Endothelial cell (in vitro differentiated cells): ENCODE data around the gene TTC27. TPM values are rescaled to one million over a fixed set of nuclear protein-coding genes. Genes with fewer than 3 reads are reported as not detected.
"Not testable (repeated sequence)": the region's sequence is repeated elsewhere in the genome, so short reads cannot be mapped to it uniquely, and the experiment has no call there.

Experiments
- DNase-seq: peaks from one replicate; pipeline ENCODE4 v3.0.0; 2021; ENCODE audit warnings: low spot score
- H3K27ac Mint-ChIP-seq: one replicate; pipeline ENCODE4 v1.8.0; 2021; ENCODE audit warnings: mixed read lengths, inconsistent platforms; ENCODE audit not compliant: unreplicated experiment
- H3K27me3 Mint-ChIP-seq: one replicate; pipeline ENCODE4 v1.8.0; 2021; ENCODE audit warnings: mild to moderate bottlenecking, moderate library complexity, mixed read lengths, inconsistent platforms; ENCODE audit not compliant: unreplicated experiment
- H3K36me3 Mint-ChIP-seq: one replicate; pipeline ENCODE4 v1.8.0; 2021; ENCODE audit warnings: mild to moderate bottlenecking, low read depth, mixed read lengths, inconsistent platforms; ENCODE audit not compliant: unreplicated experiment
- H3K4me1 Mint-ChIP-seq: one replicate; pipeline ENCODE4 v1.8.0; 2021; ENCODE audit warnings: mild to moderate bottlenecking, mixed read lengths, inconsistent platforms; ENCODE audit not compliant: unreplicated experiment
- H3K4me3 Mint-ChIP-seq: one replicate; pipeline ENCODE4 v1.8.0; 2021; ENCODE audit warnings: mild to moderate bottlenecking, mixed read lengths, inconsistent platforms; ENCODE audit not compliant: unreplicated experiment
- H3K9me3 Mint-ChIP-seq: one replicate; pipeline ENCODE4 v1.8.0; 2021; ENCODE audit warnings: mixed read lengths, inconsistent platforms; ENCODE audit not compliant: unreplicated experiment
- total RNA-seq: library from RNA; stranded (reverse); fragmentation: NEBNext Ultra II Directional; extraction: Animal tissue kit (Norgen Biotek cat#: 25700); gene quantifications from one replicate; pipeline ENCODE4 v1.2.1, GENCODE V29; 2021; ENCODE audit not compliant: unreplicated experiment
- TF ChIP-seq, protein P1 (sequence below): fragments of 200-600 bp; sonication (generic); IDR thresholded peaks from one replicate; pipeline ENCODE4 v1.5.0; 2021; ENCODE audit warnings: antibody characterized with exemption; ENCODE audit not compliant: unreplicated experiment

TTC27 gene
- total RNA-seq, 1 donor from 2014 or later: 12.7 TPM

DNA sequence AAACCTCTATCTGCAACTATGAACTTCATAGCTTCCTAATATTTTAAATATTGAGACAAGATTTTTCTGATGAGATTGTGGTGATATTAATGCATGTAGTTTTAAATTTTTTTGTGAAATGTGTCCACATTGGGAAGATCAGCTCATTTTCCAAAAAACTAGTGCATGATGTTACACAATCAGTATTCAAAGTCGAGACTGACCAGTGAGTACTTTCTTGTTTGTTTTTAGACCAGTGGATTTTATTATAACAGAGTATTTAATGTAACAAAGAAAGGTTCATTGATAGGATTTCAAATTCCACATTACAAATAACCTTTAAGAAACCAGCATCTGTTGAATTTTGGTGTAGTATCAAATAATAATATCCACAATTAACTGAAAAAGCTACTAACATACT lies 99.3 kb downstream of the TTC27 start:
- H3K36me3 Mint-ChIP-seq: peaks cover 28% of the 10 kb centered on the region
- no peaks in the 10 kb centered on the region for H3K27me3 Mint-ChIP-seq
- TF ChIP-seq, protein P1, sequence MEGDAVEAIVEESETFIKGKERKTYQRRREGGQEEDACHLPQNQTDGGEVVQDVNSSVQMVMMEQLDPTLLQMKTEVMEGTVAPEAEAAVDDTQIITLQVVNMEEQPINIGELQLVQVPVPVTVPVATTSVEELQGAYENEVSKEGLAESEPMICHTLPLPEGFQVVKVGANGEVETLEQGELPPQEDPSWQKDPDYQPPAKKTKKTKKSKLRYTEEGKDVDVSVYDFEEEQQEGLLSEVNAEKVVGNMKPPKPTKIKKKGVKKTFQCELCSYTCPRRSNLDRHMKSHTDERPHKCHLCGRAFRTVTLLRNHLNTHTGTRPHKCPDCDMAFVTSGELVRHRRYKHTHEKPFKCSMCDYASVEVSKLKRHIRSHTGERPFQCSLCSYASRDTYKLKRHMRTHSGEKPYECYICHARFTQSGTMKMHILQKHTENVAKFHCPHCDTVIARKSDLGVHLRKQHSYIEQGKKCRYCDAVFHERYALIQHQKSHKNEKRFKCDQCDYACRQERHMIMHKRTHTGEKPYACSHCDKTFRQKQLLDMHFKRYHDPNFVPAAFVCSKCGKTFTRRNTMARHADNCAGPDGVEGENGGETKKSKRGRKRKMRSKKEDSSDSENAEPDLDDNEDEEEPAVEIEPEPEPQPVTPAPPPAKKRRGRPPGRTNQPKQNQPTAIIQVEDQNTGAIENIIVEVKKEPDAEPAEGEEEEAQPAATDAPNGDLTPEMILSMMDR: no peak
- H3K4me3 Mint-ChIP-seq: no peak overlapping the region
- DNase-seq: no peak
- no peak overlapping the region for H3K27ac Mint-ChIP-seq
- peaks cover 7% of the 10 kb centered on the region for H3K4me1 Mint-ChIP-seq
- H3K9me3 Mint-ChIP-seq: no peaks in the 10 kb centered on the region

GRCh38 chr2:32730958-32731357 lies 103.1 kb downstream of the TTC27 start:
- DNase-seq, H3K27me3 Mint-ChIP-seq, H3K4me1 Mint-ChIP-seq, H3K4me3 Mint-ChIP-seq, H3K9me3 Mint-ChIP-seq, H3K27ac Mint-ChIP-seq, H3K36me3 Mint-ChIP-seq: not testable (repeated sequence)

- Mint-ChIP-seq H3K27me3 (no peaks in the 10 kb centered on the region), H3K4me3 (no peak overlapping the region), H3K4me1 (no peaks in the 10 kb centered on the region), H3K9me3 (no peaks in the 10 kb centered on the region), H3K36me3 (no peaks in the 10 kb centered on the region), H3K27ac (no peak overlapping the region)
- TF ChIP-seq, protein P1: no peak
- no peak for DNase-seq
These were observed 104.3 kb downstream of the TTC27 start for GRCh38 chr2:32732120-32732519.

DNA sequence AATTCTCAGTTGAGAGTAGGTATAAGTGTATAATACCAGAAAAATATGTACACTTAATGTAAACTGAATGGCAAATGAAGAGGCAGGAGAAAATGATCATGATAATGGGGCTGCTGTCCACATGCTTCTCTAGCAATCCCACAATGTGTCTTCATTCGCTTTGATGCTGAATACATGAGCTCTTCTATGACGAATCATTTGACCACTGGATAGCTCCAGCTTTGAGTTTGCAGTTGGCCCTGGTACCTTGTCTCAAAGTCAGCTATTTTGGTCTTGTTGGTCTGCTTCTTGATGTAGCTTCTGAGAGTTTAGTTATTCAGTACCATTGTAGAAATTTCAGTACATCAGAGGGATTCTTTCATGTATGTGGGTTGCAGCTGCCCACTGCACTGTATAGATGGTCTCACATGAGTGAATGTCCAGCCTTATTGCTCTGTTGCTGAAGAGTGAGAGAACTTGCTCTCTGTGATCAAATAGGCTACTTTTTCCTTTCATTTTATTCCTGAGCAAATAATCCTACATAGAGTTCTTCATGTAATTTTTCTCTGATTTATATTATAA lies 105.1 kb downstream of the TTC27 start:
- TF ChIP-seq, protein P1: no peak
- Mint-ChIP-seq H3K4me1 (no peaks in the 10 kb centered on the region), H3K9me3 (no peaks in the 10 kb centered on the region), H3K27me3 (no peaks in the 10 kb centered on the region), H3K36me3 (no peaks in the 10 kb centered on the region), H3K4me3 (no peak overlapping the region), H3K27ac (no peak overlapping the region)
- no peak for DNase-seq

DNA sequence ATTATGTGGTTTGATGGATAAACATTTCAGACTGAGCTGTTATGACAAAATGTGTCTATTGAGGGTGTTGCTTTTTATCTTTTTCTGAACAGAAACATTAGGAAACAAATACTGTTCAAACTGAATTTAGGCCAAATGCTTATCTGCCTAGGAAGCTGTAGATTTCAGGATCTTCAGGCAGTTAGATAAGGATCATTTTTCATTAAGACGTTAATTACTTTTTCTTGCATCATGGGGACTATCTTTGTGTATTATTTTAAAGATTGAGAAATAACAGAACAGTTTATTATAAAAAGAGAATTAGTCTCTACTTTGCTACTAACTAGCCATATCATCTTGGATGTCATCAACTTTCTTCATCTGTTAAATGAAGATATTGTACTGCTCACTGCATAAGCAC lies 107.5 kb downstream of the TTC27 start:
- TF ChIP-seq, protein P1: no peak

GRCh38 chr2:32738939-32739338 lies 111.1 kb downstream of the TTC27 start:
- Mint-ChIP-seq H3K27ac (no peak overlapping the region), H3K27me3 (no peaks in the 10 kb centered on the region), H3K9me3 (no peaks in the 10 kb centered on the region), H3K4me1 (peaks cover 2% of the 10 kb centered on the region), H3K4me3 (no peak overlapping the region), H3K36me3 (no peaks in the 10 kb centered on the region)
- TF ChIP-seq, protein P1: no peak
- DNase-seq: no peak

More for the DNA sequence above, 107.5 kb downstream of the TTC27 start:
- H3K27me3 Mint-ChIP-seq: no peaks in the 10 kb centered on the region
- DNase-seq: no peak
- H3K4me1 Mint-ChIP-seq: peaks cover 2% of the 10 kb centered on the region
- no peaks in the 10 kb centered on the region for H3K36me3 Mint-ChIP-seq
- no peak overlapping the region for H3K4me3 Mint-ChIP-seq
- no peak overlapping the region for H3K27ac Mint-ChIP-seq
- H3K9me3 Mint-ChIP-seq: no peaks in the 10 kb centered on the region
